GM18868 (cell line): Measurements from ENCODE around the gene ITGBL1.
"Not testable (repeated sequence)": the region's sequence is repeated elsewhere in the genome, so short reads cannot be mapped to it uniquely, and the experiment has no call there.

Source experiments
- ATAC-seq: cut with Tn5 transposase; IDR thresholded peaks from one replicate; pipeline ENCODE4 v1.9.1; 2021; ENCODE audit warnings: mild to moderate bottlenecking, moderate library complexity; ENCODE audit not compliant: unreplicated experiment

ITGBL1 gene

DNA sequence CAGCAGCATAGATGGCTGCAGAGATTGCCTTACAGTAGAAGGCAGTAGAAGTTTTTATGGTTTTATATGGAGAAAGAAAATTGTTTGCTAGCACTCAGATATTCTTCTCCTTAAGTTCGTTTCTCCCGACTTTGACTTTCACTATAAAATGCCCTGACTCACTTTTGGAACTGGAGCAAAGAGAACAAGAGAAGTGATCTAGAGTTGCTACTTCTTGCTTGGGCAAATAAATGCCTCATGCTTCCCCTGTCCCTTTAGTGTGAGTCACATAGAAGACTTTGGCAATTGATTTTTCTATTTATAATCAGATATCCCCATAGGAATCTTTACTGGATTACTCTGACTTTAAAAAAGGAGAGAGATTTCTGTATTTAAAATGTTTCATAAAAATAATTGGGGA lies 46.9 kb downstream of the ITGBL1 start:
- no peak for ATAC-seq

DNA sequence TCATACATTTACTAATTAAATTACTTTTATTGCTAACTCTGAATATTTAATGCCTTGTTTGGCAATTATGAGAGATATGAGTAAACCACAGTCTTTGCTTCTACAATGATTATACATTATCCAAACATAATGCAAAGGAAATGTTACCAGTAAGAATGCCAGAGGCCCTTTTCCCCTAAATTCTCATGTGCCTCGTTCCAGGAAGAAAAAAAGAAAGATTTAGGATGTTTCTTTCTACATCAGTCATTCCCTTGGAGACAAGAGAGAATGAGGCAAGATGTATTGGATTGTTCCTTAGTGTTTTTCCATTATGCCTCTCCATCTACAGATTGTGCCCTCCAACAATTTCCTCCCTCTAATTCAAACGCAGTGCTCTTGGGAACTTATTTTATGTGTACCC lies 50.1 kb downstream of the ITGBL1 start:
- ATAC-seq = no peak

DNA sequence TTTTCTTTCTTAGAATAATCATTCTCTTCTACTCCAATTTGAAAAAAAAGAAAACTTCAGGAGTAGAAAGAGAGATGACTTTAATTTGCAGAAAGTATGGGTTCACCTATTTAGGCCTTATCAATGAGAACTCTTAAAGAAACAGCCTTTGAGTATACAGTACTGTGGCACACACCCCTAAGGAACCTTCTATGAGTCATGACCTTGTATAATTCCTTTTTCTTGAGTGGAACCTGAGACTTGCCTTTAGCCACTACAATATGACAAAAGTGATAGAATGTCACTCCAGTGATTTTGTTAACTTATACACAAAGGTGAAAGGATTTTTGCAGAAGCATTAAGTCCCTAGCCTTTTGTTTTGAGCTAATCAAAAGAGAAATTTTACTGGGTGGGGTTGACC lies 58.7 kb downstream of the ITGBL1 start:
- ATAC-seq = no peak

DNA sequence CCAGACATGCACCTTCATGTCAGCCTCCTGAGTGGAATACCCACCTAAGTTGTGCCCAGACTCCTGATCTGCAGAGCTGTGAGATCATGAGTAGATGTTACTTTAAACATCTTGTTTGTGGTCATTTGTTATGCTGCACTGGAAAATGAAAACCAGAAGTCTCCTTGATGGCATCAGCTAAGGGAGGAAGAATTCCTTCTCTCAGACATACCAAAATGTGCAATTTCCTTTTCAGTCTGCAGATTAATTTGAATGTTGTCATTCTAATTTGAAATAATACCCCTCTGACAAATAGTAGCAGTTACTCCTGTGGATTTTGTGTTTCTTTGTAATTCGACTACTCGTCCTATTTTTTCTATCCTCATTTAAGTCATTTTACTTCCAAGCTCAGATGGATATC lies 59.3 kb downstream of the ITGBL1 start:
- no peak for ATAC-seq

DNA sequence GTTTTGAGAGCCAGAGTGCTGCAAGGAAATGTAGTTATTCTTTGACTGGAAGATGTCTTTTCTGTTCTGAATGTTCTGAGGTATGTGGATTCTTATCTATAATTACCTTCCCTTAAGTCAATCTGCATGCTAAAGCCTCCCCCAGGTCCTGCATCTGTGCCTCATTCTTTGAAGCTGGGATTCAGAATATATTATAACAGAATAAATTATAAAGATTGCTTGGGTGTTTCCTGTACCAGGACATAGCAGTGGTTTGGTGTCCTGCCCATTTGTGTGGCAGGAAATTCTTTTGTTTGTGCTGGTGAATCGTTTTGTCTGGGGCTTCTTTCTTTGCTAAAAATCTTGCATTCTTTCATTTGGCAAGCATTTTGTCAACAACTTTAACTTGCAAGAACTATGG lies 60.2 kb downstream of the ITGBL1 start:
- ATAC-seq = no peak

DNA sequence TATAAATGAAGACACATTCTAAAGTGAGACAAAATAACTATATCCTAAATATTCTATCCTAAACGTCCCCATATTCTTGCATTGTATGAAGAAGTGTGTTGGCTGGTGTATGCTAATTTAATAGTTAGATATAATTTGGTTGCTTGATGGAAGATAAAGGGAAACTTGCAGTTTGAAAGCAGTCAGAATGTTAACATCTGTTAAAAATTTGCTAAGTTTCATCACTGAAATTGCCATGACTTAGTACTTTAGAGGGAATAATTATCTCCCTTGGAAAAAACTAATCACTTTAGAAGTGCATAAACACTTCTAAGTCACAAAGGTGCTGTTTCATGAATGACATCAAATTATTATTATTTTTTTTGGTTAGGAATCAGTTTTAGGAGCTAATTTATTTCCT lies 61.6 kb downstream of the ITGBL1 start:
- ATAC-seq = no peak

DNA sequence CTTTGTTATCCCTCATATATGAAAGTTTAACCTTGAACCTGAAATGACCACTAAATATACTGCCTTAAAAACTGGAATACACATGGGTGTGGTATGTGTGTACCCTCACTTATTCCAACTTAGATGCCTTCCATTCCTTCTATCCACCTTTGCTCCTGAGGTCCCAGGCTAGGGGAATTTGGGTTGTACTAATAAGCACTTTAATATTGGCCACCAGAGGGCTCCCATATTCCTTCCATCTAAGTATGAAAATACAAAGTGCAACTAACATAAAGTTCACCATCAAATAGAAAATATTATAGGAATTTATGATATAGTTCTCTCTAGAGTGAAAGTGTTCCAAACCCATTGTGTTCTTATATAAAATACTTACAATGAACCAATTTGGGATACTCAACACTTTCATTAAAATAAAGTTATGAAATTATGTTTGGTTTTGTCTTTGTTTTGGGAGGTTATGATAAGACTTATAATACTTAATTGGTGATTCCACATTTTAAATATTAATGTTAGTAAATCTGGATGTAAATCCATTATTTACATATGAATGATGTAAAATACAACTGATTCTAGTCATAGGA lies 62.3 kb downstream of the ITGBL1 start:
- peak; percentile 78 for ATAC-seq

DNA sequence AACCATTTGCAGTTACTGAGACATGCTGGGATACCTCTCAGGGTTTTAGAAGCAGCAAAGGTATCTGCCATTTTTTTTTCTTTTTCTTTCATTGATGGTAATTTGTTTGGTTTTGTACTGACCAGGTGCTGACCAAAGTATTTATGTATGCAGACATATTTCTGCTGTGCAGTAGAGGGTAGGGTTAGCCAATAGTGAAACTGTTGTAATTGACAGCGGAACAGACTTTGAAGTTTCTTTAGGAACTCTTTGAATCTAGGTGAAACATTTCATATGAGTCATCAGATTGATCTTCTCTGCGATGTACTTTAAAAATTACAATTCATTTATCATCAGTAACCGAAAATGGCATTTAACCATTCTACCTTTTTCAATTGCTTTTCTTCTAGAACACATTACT lies 63.0 kb downstream of the ITGBL1 start:
- no peak for ATAC-seq

DNA sequence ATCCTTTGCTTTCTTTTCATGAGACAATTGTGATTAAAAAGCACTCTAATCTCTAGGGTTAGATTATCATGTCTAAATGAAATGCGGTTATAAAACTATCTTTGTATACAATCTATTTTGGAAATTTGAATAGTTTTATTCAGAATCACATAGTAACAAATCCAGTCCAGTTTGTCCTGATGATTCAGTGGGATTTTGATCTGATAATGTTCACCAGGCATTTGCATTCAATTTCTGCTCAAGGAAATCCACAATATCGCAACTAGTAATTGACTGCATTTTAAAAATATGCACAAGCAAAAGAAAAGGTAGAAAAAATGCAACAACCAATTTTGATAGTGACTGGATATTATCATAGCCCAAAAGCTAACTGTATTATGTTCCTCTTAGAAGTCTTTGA lies 63.8 kb downstream of the ITGBL1 start:
- ATAC-seq = no peak

DNA sequence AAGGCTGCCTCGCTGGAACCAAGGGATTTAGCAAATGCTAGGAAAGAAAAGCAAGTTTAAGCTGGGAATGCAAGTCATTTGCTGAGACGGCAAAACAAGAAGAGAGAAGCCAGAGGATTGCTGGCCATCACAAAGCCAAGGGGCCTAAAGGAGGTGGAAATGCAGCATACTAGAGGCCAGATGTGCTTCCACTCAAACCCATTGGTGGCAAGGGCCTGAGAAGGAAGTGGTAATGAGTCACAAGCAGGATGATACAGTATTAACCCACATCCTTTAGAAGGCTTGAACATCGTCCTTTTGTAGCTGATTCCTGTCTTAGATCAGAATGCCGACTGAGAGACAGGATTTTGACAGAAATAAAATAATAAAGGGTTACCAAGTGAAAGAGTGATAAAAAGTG lies 68.2 kb downstream of the ITGBL1 start:
- peak; percentile 56 for ATAC-seq

DNA sequence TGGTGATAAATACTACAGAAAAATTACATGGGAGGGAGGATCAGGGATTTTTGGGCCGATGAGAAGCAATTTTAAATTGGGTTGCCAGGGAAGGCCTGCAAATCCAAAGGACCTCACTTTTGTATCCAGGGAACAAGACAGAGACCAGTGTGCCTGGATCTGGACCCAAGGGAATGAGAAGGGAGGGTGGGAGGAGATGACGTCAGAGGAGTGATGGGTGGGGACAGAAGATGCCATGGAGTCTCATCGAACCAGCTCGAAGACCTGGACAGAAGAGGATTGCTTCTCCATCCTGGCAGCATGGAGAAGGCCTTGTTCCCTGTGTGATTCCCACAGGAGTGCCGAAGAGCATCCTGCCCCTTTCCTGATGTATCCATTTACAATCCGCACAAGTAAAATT lies 68.9 kb downstream of the ITGBL1 start:
- no peak for ATAC-seq

DNA sequence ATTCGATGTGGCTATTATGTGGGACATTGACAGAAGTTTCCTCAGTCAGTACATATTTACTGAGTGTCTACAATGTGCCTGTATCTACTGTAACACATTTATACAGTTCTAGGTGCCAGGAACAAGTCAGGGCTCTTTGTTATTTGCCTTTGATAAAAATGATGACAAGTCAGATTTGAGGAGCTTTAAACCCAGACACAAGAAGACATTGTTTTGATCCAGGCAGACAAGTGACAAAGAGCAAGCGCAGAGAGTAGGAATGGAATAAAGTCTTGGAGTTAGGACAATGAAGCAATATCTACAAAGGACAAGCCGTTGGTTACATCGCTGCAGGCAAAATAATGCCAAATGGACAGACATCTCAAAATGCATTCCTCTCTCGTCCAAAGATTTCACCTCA lies 70.1 kb downstream of the ITGBL1 start:
- ATAC-seq = no peak

DNA sequence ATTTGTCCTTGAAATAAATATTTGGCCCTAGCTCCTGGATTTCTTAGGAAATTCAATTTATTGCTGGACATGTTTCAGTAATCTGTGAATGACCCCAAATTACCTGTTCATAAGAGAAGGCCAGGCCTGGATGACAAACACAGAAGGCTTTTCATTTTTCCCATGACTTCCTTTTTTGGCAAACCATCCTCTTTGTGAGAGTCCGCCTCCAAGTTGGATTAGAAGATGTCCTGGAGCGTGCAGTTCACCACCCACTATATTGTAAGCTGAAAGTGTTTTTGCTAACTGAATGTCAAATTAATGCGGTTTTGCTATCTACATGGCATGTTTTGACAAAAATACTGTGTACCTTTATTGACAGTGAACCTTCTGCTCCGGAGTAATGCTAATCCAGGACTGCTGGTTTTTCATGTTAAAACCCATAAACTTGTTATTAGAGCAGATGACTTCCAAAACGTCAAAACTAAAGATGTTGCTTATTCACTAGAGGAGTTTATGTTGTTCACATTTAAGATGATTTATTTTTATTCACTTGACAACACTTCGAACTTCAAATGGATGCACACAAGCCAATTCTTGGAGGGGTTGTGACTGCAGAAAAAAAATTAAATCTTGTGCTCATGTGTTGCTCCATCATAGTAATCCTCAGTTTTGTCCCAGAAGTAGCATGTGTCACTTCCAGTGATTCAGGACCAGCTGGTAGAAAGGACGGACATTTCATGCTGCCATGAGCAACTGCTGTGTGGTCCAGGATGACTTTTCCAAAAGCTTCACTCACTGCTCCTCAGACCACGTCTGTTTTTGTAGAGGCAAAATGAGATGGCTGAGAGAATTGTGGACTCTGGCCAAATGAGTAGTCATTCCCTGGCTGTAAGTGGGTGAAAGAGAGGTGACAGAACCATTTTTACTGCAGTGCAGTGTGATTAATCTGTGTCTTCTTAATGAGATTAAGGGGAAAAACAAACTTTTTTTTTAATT lies 71.0 kb downstream of the ITGBL1 start:
- no peak for ATAC-seq

DNA sequence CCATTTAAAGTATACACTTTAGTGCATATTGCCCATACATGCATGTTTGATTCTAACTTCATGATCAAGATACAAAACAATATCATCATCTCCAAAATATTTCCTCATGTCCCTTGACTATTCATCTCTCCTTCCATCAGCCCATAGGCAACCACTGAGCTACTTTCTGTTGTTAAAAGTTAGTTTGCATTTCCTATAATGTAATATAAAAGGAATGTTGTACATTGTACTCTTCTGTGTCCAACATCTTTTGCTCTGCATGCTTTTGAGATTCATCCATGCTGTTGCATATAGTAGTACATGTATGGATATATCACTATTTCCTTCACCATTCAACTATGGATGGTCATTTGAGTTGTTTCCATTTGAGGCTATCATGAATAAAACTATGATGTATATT lies 74.7 kb downstream of the ITGBL1 start:
- ATAC-seq = no peak

DNA sequence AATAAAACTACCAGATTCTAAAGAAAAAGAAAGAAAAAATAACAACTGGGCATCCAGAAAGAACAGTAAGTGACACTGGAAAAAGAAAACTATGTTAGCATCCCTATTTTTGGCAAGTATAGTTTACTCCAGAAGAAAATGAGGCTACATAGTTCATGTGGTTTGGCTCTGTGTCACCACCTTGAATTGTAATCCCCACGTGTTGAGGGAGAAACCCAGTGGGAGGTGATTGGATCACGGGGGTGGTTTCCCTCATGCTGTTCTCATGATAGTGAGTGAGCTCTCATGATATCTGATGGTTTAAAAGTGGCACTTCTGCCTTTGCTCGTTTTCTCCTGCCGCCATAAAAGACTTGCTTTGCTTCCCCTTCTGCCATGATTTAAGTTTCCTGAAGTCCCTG lies 76.9 kb downstream of the ITGBL1 start:
- peak; percentile 86 for ATAC-seq

DNA sequence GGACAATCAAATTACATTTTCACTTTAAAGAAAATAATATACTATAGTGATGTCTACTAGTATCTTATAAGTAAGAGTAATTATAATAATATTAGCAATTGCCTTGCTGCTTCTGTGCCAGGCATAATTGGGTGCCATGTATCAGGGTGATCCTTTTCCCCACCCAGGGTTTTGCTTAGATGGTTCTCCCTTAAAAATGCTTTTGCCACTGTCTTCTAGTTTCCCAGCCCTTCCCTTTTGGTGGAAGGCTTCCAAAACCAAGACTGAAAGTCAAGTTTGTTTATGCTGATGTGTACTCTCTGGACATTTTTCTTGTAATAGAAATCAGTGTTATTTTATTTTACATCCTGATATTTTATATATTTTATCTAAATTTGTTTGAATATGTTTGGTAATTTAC lies 77.8 kb downstream of the ITGBL1 start:
- ATAC-seq = no peak

DNA sequence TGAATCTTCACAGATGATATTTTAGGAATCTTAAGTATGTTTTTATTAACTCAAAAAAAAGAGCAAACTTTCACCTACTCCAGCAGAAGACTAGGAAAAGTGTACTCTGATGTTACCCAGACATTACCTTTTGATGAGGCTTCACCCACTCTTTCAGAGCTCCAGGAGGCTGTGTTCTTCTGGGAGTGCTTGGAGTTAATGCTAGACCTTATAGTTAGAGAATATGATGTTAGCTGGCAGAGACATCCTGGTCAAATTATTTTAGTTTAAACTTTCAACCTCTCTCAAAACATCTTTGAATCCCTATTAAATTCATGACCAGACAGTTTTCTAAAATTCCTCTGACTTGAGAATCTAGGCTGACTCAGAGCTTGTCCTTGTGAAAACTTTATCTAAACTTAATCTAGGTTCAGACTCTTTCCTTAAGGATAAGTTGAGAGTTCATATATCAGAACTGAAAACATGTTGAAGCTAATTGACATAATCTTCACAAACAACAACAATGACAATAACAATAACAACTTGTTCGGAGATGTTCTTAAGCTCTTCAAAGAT lies 82.8 kb downstream of the ITGBL1 start:
- no peak for ATAC-seq

DNA sequence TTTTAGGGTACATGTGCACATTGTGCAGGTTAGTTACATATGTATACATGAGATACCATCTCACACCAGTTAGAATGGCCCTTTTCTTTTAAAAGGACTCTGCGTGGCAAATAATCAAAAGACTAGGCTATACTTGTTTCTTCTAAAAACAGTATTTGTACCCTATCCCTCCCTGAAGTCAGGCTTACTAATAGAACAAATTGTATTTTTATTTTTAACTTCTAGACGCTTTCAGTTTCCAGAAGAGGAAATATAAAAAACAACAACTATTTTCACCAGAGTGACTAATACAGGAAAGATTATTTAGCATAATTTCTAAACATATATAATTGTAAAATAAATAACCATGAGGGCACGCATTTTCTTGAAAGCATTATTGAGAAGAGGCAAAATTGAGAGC lies 83.6 kb downstream of the ITGBL1 start:
- no peak for ATAC-seq

DNA sequence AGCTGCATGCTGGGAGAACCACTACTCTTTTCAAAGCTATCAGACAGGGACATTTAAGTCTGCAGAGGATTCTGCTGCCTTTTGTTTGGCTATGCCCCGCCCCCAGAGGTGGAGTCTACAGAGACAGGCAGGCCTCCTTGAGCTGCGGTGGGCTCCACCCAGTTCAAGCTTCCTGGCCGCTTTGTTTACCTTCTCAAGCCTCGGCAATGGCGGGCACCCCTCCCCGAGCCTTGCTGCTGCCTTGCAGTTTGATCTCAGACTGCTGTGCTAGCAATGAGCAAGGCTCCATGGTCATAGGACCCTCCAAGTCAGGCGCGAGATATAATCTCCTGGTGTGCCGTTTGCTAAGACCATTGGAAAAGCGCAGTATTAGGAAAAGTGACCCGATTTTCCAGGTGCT lies 92.1 kb downstream of the ITGBL1 start:
- ATAC-seq = not testable (repeated sequence)

DNA sequence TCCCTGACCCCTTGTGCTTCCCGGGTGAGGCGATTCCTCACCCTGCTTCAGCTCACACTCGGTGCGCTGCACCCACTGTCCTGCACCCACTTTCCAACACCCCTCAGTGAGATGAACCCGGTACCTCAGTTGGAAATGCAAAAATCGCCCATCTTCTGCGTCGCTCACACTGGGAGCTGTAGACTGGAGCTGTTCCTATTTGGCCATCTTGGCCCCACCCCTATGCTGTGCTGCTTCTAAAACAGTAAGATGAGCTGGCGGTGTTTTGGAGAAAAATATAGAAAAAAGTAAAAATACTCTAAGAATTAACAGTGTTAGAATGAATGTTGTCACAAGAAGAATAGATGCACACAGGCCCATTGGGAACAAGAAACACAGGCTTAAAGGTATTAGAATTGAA lies 92.5 kb downstream of the ITGBL1 start:
- ATAC-seq = no peak

DNA sequence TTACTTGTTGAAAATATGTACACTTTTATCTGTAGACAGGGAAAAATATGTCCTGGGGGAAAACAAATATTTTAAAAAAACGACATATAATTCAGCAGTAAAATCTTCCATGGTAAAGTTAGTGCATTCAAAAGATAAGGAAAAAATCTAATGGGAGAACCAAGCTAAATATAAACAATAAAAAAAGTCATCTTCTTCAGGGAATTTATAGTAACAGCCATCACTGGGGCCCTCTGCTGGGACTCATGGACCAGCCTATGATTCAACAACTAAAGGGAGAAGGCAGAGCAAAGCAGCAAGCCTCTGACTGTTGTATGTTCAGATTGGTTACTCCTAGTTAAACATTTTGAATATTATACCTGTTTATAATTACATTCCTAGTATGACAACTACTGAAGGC lies 93.0 kb downstream of the ITGBL1 start:
- ATAC-seq = no peak

DNA sequence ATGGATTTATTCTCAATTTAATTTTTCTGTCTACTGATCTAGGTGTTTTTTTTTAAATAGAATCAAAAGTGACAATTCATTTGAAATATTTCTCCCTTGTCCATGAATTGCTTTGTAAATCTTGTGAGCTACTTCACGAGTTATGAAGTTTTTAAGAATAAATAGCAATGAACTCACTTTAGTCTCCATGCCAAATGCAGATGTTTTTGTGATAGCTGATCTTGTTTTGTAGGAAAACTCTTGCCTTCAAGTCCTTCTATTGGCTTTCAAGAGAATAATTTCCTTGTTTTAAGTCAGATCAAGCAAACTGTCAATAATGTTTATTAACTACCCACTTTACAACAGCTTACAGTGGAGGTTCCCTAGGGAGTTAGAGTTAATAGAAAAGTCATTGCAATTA lies 99.8 kb downstream of the ITGBL1 start:
- ATAC-seq = no peak
